Superior temporal gyrus (tissue), 1 donor: ENCODE measurements around the gene MEGF6.
"Not testable (repeated sequence)": the region's sequence is repeated elsewhere in the genome, so short reads cannot be mapped to it uniquely, and the experiment has no call there.

Source experiments
- DNase-seq: peaks from one replicate; pipeline ENCODE4 v3.0.0-alpha.2; 2016; ENCODE audit errors: extremely low spot score

Gene MEGF6

DNA sequence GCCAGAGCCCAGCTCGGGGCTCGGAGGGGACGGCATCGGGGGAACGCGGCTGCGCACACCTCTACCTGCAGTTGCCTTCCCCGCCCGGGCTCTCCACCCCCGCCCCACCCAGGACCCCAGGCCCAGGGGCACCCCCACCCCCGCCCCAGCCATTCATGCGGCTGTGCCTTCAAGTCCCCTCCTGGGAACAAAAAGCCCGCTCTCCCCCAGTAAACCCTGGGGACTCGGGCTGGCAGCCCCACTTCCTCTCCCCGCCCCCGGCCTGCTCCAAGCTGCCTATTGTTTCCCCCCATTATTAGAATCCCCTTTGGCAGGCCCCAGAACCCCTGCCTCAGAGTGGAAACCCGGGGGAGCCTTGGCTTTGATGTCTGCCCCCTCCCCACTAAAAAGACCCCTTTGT is 18.0 kb downstream of the MEGF6 start:
- DNase-seq, result no peak

GRCh38 chr1:3590951-3591865 is 20.1 kb downstream of the MEGF6 start:
- no peak for DNase-seq

DNA sequence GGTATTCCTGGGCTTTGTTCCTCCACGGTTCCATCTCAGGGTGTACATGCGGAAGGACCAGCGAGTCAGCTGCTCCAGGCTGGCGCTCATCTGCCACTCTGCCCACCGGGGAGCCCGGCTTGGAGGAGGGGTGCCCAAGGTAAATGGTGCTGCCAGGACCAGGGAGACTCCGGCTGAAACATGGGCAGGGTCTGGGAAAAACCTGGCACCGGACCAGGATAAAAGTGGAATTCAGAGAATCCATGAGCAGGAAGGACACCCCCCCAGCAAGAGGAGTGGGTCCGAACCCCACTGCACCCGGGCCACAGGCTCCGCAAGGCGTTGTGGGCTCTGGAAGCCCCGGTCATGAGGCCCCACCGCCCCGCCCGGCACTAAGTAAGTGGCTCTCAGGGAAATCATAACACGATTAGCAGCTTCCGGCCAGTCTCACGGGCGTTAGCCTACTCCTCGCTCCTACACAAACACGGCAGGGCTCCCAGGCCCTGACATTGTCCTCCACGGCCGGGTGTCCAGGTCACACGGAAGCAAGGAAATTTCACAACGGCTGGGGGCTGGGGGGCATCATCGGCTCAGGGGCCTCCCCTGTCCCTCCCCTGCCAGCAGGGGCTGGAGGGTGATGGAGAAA is 21.1 kb downstream of the MEGF6 start:
- DNase-seq, result no peak

- DNase-seq, result no peak
These were observed 22.9 kb downstream of the MEGF6 start for GRCh38 chr1:3588395-3588794.

- DNase-seq, result peak; percentile 16
These were observed 24.1 kb downstream of the MEGF6 start for GRCh38 chr1:3586986-3587759.

GRCh38 chr1:3585940-3586568 is 25.3 kb downstream of the MEGF6 start:
- no peak for DNase-seq

GRCh38 chr1:3585353-3585868 is 25.9 kb downstream of the MEGF6 start:
- DNase-seq, result not testable (repeated sequence)

DNA sequence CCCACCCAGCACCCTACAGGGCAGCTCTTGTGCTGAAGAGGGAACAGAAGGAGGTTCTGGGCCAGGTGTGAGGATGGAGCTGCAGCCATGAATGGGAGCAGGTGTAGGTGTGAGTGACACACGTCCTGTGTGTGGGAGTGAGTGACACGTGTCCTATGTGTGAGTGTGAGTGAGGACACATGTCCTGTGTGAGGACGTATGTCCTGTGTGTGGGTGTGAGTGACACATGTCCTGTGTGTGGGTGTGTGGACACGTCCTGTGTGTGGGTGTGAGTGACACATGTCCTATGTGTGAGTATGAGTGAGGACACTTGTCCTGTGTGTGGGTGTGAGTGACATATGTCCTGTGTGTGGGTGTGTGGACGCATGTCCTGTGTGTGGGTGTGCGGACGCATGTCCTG is 26.4 kb downstream of the MEGF6 start:
- no peak for DNase-seq

- DNase-seq, result not testable (repeated sequence)
These were observed 27.6 kb downstream of the MEGF6 start for GRCh38 chr1:3583751-3584150.

- DNase-seq, result no peak
These were observed 29.8 kb downstream of the MEGF6 start for GRCh38 chr1:3581296-3582036.

- no peak for DNase-seq
These were observed 31.1 kb downstream of the MEGF6 start for GRCh38 chr1:3580231-3580630.

GRCh38 chr1:3579626-3580025 is 31.7 kb downstream of the MEGF6 start:
- DNase-seq, result no peak

DNA sequence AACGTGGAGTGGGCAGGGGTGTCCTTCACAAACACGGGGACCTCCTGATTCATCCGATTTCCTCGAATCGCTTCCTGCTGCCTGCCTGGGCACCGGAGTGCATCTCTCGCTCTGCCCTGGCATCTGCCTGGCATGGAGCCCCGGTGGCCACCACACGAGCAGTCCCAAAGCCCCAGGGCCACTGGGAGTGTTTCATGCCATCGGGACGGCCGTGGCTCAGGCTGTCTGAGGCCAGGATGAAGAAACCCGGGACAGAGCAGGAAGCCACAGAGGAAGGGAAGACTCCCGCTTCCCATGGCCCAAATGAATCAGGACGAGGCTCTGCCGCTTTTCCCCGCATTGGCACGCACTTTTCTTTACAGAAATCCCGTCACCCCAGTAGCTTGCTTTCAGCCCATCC is 32.4 kb downstream of the MEGF6 start:
- no peak for DNase-seq

DNA sequence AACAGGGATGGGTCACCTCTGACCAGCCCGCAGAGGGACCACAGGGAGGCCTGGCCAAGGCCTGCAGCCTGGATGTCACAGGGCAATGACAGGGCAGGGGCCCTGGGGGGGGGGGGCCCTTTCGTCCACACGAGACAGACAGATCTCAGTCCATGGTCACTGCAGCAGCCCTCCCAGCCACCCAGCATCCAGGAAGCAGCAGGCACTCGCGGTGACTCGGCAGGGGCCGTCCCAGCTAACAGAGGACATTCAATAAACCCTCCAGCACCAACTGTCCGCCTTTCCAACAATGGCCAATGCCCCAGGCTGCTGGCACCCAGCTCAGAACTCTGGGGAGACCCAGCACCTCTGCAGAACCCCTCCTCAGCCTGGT is 32.9 kb downstream of the MEGF6 start:
- DNase-seq, result no peak

- DNase-seq, result no peak
These were observed 33.4 kb downstream of the MEGF6 start for GRCh38 chr1:3577711-3578432.

DNA sequence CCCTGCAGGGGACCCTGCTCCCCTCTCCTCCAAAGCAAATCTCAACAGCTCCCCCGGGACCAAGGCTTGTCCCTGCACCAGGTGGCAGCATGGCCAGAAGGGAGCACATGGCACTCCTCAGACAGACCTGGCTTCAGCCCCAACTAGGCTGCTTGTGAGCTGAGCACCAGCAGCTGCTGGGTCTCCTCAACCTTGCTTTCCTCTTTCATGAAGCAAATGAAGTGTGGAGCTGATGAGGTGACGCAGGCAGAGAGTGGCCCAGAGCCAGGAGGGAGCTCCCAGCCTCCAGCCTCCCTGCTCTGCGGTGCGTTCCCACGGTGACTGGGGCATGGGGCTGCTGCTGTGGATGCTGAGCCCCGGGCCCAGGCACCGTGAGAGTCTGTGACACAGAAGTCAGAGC is 34.0 kb downstream of the MEGF6 start:
- DNase-seq, result peak; percentile 18

DNA sequence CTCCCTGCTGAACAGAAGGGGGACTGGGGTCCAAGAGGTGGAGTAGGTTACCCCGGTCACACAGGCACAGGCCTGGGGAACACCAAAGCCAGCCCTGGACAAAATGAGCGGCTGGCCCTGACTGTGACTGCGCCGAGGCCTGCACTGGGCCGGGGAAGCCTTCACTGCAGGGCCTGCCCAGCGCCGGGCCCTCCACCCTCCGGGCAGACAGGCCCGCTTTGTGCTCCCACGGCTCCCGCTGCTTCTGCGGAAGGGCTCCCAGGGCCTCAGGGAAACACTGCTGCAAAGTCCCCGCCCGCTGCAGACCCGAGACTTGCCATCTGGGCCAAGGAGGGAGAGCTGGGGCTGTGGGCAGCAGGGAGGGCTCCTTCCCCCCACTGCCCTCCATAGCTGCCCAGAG is 35.3 kb downstream of the MEGF6 start:
- DNase-seq, result no peak

- DNase-seq, result not testable (repeated sequence)
These were observed 35.8 kb downstream of the MEGF6 start for GRCh38 chr1:3575515-3575914.

- no peak for DNase-seq
These were observed 37.8 kb downstream of the MEGF6 start for GRCh38 chr1:3573500-3573899.

DNA sequence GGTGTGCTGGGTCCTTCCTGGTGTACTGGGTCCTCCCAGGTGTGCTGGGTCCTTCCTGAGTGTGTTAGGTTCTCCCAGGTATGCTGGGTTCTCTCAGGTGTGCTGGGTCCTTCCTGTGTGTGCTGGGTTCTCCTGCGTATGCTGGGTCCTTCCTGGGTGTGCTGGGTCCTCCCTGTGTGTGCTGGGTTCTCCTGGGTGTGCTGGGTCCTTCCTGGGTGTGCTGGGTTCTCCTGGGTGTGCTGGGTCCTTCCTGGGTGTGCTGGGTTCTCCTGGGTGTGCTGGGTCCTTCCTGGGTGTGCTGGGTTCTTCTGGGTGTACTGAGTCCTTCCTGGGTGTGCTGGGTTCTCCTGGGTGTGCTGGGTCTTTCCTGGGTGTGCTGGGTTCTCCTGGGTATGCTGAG is 38.7 kb downstream of the MEGF6 start:
- not testable (repeated sequence) for DNase-seq
